Osteocyte (in vitro differentiated cells): ENCODE data around the gene RMC1. TPM values are rescaled to one million over a fixed set of nuclear protein-coding genes. Genes with fewer than 3 reads are reported as not detected.

Experiments used
- DNase-seq: peaks from one replicate; pipeline ENCODE4 v3.0.0; 2021; ENCODE audit warnings: mixed read lengths; ENCODE audit not compliant: unreplicated experiment; ENCODE audit errors: extremely low spot score
- H3K27ac Mint-ChIP-seq: one replicate; pipeline ENCODE4 v1.8.0; 2021; ENCODE audit warnings: mild to moderate bottlenecking, mixed read lengths; ENCODE audit not compliant: unreplicated experiment
- H3K27me3 Mint-ChIP-seq: one replicate; pipeline ENCODE4 v1.8.0; 2021; ENCODE audit warnings: mixed read lengths; ENCODE audit not compliant: unreplicated experiment
- H3K36me3 Mint-ChIP-seq: one replicate; pipeline ENCODE4 v1.8.0; 2021; ENCODE audit warnings: mixed read lengths; ENCODE audit not compliant: unreplicated experiment
- H3K4me1 Mint-ChIP-seq: one replicate; pipeline ENCODE4 v1.8.0; 2021; ENCODE audit warnings: mixed read lengths; ENCODE audit not compliant: unreplicated experiment
- H3K4me3 Mint-ChIP-seq: one replicate; pipeline ENCODE4 v1.8.0; 2021; ENCODE audit warnings: mild to moderate bottlenecking, moderate library complexity, mixed read lengths; ENCODE audit not compliant: unreplicated experiment
- H3K9me3 Mint-ChIP-seq: one replicate; pipeline ENCODE4 v1.8.0; 2021; ENCODE audit warnings: mixed read lengths; ENCODE audit not compliant: unreplicated experiment
- total RNA-seq: library from RNA; stranded (reverse); gene quantifications from 2 replicates; pipeline ENCODE4 v1.2.1, GENCODE V29; 2021
- TF ChIP-seq, protein P1 (sequence below): fragments of 200-600 bp; sonication (generic); IDR thresholded peaks from 2 replicates; pipeline ENCODE4 v1.5.0; 2021; ENCODE audit warnings: antibody characterized with exemption, mild to moderate bottlenecking, moderate library complexity

The RMC1 gene
- total RNA-seq, 1 donor from 2014 or later, result 25.5 TPM

DNA sequence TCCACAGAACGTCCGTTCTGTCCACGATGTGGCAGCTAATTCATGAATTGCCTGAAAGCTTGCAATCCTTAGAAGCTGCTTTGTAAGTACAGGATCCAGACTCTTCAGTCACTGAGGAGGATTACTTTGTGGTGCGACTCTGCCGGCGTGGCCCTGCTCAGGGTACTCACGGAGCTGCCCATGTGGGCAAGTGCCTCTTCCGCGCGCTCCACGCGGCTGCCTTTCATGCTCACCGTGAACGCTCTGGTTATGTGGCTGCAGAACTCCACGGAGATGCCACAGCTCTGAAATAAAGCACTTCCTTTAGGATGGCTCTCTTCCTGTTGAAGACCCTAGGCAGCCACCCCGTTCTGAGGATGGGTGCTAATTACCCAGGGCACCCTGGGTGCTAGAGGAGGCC lies 31.0 kb downstream of the RMC1 start:
- TF ChIP-seq, protein P1, sequence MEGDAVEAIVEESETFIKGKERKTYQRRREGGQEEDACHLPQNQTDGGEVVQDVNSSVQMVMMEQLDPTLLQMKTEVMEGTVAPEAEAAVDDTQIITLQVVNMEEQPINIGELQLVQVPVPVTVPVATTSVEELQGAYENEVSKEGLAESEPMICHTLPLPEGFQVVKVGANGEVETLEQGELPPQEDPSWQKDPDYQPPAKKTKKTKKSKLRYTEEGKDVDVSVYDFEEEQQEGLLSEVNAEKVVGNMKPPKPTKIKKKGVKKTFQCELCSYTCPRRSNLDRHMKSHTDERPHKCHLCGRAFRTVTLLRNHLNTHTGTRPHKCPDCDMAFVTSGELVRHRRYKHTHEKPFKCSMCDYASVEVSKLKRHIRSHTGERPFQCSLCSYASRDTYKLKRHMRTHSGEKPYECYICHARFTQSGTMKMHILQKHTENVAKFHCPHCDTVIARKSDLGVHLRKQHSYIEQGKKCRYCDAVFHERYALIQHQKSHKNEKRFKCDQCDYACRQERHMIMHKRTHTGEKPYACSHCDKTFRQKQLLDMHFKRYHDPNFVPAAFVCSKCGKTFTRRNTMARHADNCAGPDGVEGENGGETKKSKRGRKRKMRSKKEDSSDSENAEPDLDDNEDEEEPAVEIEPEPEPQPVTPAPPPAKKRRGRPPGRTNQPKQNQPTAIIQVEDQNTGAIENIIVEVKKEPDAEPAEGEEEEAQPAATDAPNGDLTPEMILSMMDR, result no peak
- H3K4me3 Mint-ChIP-seq, result no peak overlapping the region
- H3K36me3 Mint-ChIP-seq, result peaks cover 67% of the 10 kb centered on the region
- no peak overlapping the region for H3K27ac Mint-ChIP-seq
- no peak for DNase-seq
- H3K27me3 Mint-ChIP-seq, result no peaks in the 10 kb centered on the region
- H3K4me1 Mint-ChIP-seq, result peaks cover 1% of the 10 kb centered on the region
- no peaks in the 10 kb centered on the region for H3K9me3 Mint-ChIP-seq

DNA sequence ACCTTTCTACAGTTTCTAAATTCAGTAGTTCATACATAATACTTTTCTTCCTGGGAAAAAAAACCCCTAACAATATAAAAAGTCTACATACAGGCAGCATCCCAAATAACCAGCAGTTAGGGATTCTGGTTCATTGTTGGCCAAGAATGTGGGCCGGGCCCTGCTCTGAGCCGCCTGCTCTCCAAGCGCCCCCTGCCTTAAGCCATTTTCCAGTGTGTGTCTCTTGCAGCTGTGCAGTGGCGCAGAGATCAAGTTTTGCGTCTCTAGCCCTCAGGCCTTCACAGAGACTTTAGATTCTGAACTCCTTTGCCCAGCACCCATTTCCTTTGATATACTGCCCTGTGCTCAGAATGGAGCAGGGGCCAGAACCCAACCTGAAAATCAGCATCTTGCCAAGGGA lies 32.9 kb downstream of the RMC1 start:
- Mint-ChIP-seq H3K4me3 (no peak overlapping the region), H3K27ac (no peak overlapping the region), H3K4me1 (peaks cover 1% of the 10 kb centered on the region), H3K27me3 (no peaks in the 10 kb centered on the region), H3K9me3 (no peaks in the 10 kb centered on the region), H3K36me3 (peaks cover 66% of the 10 kb centered on the region)
- TF ChIP-seq, protein P1, result no peak
- DNase-seq, result no peak

DNA sequence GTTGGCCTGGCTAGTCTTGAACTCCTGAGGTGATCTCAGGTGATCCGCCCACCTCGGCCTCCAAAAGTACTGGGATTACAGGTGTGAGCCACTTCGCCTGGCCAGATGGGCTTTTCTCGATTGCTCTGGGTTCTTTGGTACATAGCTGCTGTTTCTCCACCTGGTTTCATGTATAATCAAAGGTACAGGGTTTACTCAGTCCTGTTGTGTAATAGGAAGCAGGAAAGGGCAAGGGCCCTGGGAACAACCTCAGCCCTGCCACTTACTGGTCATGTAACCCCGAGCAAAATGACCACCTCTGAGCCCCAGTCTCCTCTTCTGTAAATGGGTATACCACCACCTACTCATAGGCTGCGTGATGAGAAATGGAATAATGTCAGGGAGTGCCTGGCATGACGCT lies 34.0 kb downstream of the RMC1 start:
- no peak for DNase-seq
- Mint-ChIP-seq H3K27ac (no peak overlapping the region), H3K4me1 (peaks cover 1% of the 10 kb centered on the region), H3K36me3 (peaks cover 60% of the 10 kb centered on the region), H3K4me3 (no peak overlapping the region), H3K27me3 (no peaks in the 10 kb centered on the region), H3K9me3 (no peaks in the 10 kb centered on the region)
- TF ChIP-seq, protein P1, result no peak

DNA sequence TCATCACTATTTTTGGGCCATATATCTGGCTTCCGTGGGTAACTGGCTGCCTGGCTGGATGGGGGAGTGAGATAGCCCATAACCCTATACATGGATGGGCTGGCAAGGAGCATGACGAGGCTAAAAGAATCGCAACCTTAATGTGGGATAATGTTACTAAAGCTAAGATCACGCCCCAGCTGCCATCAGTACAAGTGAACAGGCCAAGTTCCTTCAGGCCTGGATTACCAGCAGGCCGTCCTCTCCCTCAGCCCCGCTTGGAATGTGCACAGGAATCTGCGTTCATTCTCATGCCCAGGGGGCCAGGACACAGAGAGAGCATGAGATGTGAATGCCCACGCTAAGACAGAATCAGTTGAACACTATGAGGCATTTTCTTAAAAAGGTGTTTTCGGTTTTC lies 34.7 kb downstream of the RMC1 start:
- no peak for DNase-seq
- H3K27me3 Mint-ChIP-seq, result no peaks in the 10 kb centered on the region
- H3K36me3 Mint-ChIP-seq, result peaks cover 63% of the 10 kb centered on the region
- no peak overlapping the region for H3K4me3 Mint-ChIP-seq
- no peaks in the 10 kb centered on the region for H3K9me3 Mint-ChIP-seq
- TF ChIP-seq, protein P1, result no peak
- H3K27ac Mint-ChIP-seq, result no peak overlapping the region
- H3K4me1 Mint-ChIP-seq, result peaks cover 1% of the 10 kb centered on the region

DNA sequence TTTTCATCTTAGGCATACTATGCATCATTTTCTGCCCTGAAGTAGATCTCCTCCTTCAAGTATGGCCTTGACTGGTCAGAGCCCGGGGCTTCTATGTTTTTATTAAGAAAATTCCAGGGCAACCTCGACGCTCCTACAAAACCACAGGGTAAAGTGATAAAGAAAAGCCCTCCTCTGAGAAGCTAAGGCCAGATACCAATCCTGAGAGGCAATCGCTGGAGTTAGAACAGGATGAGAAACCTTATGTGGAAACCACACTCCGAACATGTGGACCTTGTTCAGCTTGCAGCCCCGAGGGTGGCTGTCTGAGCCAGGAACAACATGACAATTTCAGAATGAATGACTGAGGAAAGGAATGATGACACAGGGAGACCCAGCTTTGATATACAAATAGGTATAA lies 35.6 kb downstream of the RMC1 start:
- no peaks in the 10 kb centered on the region for H3K27me3 Mint-ChIP-seq
- DNase-seq, result no peak
- TF ChIP-seq, protein P1, result no peak
- H3K9me3 Mint-ChIP-seq, result no peaks in the 10 kb centered on the region
- no peak overlapping the region for H3K4me3 Mint-ChIP-seq
- peaks cover 62% of the 10 kb centered on the region for H3K36me3 Mint-ChIP-seq
- H3K4me1 Mint-ChIP-seq, result peaks cover 1% of the 10 kb centered on the region
- H3K27ac Mint-ChIP-seq, result no peak overlapping the region
